Measurements from ENCODE around the gene SLC9A2. TPM values are rescaled to one million over a fixed set of nuclear protein-coding genes. Genes with fewer than 3 reads are reported as not detected.
A peak's percentile ranks its signal among the peaks of the same experiment; 100 is the strongest.

The SLC9A2 gene
- not detected in 2 replicates for total RNA-seq
- total RNA-seq (2013): 0.07 TPM
- polyA plus RNA-seq: not detected in 2 replicates
- polyA minus RNA-seq: not detected in 2 replicates

GRCh38 chr2:102619414-102620319, at the start of gene SLC9A2:
SLC9A2 (plus strand) TSS chr2:102619553; CDS start chr2:102619849, 296 bp downstream.
- Histone ChIP-seq H3K79me2 (ENCODE audit: control insufficient read depth, insufficient read depth, low read length) (no peaks in the 10 kb centered on the region), H2AFZ (ENCODE audit: insufficient read depth, low read depth, low read length, poor library complexity, severe bottlenecking) (no peak within 1 kb of the TSS), H3K4me1 (ENCODE audit: control insufficient read depth in 2 of 2, insufficient read depth in 2 of 2, low read length in 2 of 2) (peaks cover 5 to 10% of the 10 kb centered on the region in 2 donors), H4K20me1 (ENCODE audit: control insufficient read depth, insufficient read depth, low read length, poor library complexity, severe bottlenecking) (no peaks in the 10 kb centered on the region), H3K4me2 (replicated peaks; ENCODE audit: low read depth, low read length, poor library complexity, severe bottlenecking) (peak within 1 kb of the TSS; percentile 55), H3K27me3 (replicated peaks in 1 of 4; ENCODE audit: control extremely low read depth in 1 of 4, control insufficient read depth in 3 of 4, insufficient read depth in 4 of 4, low read length in 3 of 4) (peaks cover 0 to 41% (median 22%) of the 10 kb centered on the region in 4 experiments), H3K9me3 (ENCODE audit: control extremely low read depth in 1 of 3, control insufficient read depth in 2 of 3, insufficient read depth in 1 of 3, low read length in 2 of 3) (no peaks in the 10 kb centered on the region), H3K27ac (ENCODE audit: low read length in 2 of 2) (no peak within 1 kb of the TSS), H3K4me3 (ENCODE audit: control extremely low read depth in 1 of 5, extremely low read depth in 1 of 5, insufficient read depth in 1 of 5, low read depth in 2 of 5, low read length in 4 of 5) (peak within 1 kb of the TSS in 1 of 5 experiments; percentile 3), H3K36me3 (replicated peaks in 1 of 2; ENCODE audit: control extremely low read depth in 1 of 2, control insufficient read depth in 1 of 2, extremely low read depth in 1 of 2, insufficient read depth in 2 of 2, low read length in 1 of 2) (no peaks in the 10 kb centered on the region), H3K9ac (ENCODE audit: low read length) (no peak within 1 kb of the TSS)
- H3K27ac Mint-ChIP-seq: no peak within 1 kb of the TSS
- TF ChIP-seq CTCF (IDR thresholded peaks at IDR 0.05): no peak
- no peak for TF ChIP-seq EZH2 (IDR thresholded peaks at IDR 0.05; ENCODE audit: borderline replicate concordance, insufficient read depth, low read depth, low read length, poor library complexity, severe bottlenecking)
- ChIA-PET POLR2A (no interaction called here), CTCF (no interaction called here)
- H3K4me3 Mint-ChIP-seq: peak within 1 kb of the TSS; percentile 46
- peaks cover 57% of the 10 kb centered on the region for H3K27me3 Mint-ChIP-seq
- WGBS (ENCODE audit: insufficient coverage): 5% methylated on average over 85 of the region's 85 CpGs
- ATAC-seq (ENCODE audit: low read depth) (no peak), DNase-seq (no peak)
- H3K9me3 Mint-ChIP-seq (ENCODE audit: insufficient read depth): no peaks in the 10 kb centered on the region
- H3K4me1 Mint-ChIP-seq: peaks cover 9% of the 10 kb centered on the region
- intact Hi-C loops (cut with micrococcal nuclease): no loop called here

- no peaks in the 10 kb centered on the region for H3K36me3 ChIP-seq (replicated peaks in 1 of 2; ENCODE audit: control extremely low read depth in 1 of 2, control insufficient read depth in 1 of 2, extremely low read depth in 1 of 2, insufficient read depth in 2 of 2, low read length in 1 of 2)
- H3K27me3 ChIP-seq (replicated peaks in 1 of 4; ENCODE audit: control extremely low read depth in 1 of 4, control insufficient read depth in 3 of 4, insufficient read depth in 4 of 4, low read length in 3 of 4): peaks cover 0 to 2% (median 0%) of the 10 kb centered on the region in 4 experiments
- H3K9ac ChIP-seq (ENCODE audit: low read length): no peak overlapping the region
- intact Hi-C loops (cut with micrococcal nuclease): no loop called here
- H3K4me3 ChIP-seq (ENCODE audit: control extremely low read depth in 1 of 5, extremely low read depth in 1 of 5, insufficient read depth in 1 of 5, low read depth in 2 of 5, low read length in 4 of 5): no peak overlapping the region
- Mint-ChIP-seq H3K9me3 (ENCODE audit: insufficient read depth) (peaks cover 6% of the 10 kb centered on the region), H3K4me1 (no peaks in the 10 kb centered on the region), H3K4me3 (no peak overlapping the region), H3K27me3 (peaks cover 3% of the 10 kb centered on the region), H3K27ac (no peak overlapping the region)
- ATAC-seq (ENCODE audit: low read depth) (no peak), DNase-seq (no peak)
- H3K79me2 ChIP-seq (ENCODE audit: control insufficient read depth, insufficient read depth, low read length): no peaks in the 10 kb centered on the region
- no peak overlapping the region for H3K4me2 ChIP-seq (replicated peaks; ENCODE audit: low read depth, low read length, poor library complexity, severe bottlenecking)
- H3K27ac ChIP-seq (ENCODE audit: low read length in 2 of 2): no peak overlapping the region
- no peak overlapping the region for H2AFZ ChIP-seq (ENCODE audit: insufficient read depth, low read depth, low read length, poor library complexity, severe bottlenecking)
- peaks cover 0 to 1% (median 1%) of the 10 kb centered on the region in 3 donors for H3K9me3 ChIP-seq (ENCODE audit: control extremely low read depth in 1 of 3, control insufficient read depth in 2 of 3, insufficient read depth in 1 of 3, low read length in 2 of 3)
- no peaks in the 10 kb centered on the region for H3K4me1 ChIP-seq (ENCODE audit: control insufficient read depth in 2 of 2, insufficient read depth in 2 of 2, low read length in 2 of 2)
- no CpG with 5 or more reads among the region's 1 CpG for WGBS (ENCODE audit: insufficient coverage)
- CTCF ChIA-PET: no interaction called here
- H4K20me1 ChIP-seq (ENCODE audit: control insufficient read depth, insufficient read depth, low read length, poor library complexity, severe bottlenecking): no peaks in the 10 kb centered on the region
- TF ChIP-seq CTCF (IDR thresholded peaks at IDR 0.05) (no peak), EZH2 (IDR thresholded peaks at IDR 0.05; ENCODE audit: borderline replicate concordance, insufficient read depth, low read depth, low read length, poor library complexity, severe bottlenecking) (no peak)
- POLR2A ChIA-PET: no interaction called here
These were observed 43.5 kb upstream of the SLC9A2 start for GRCh38 chr2:102575888-102576287.

All from B cell (primary cell).